ENCODE data around the gene PHOX2A.

- TF ChIP-seq CTCF (IDR thresholded peaks at IDR 0.05; ENCODE audit: insufficient read depth, low read length, poor library complexity, severe bottlenecking), result no peak
- TF ChIP-seq EZH2phosphoT487 (conservative IDR thresholded peaks at IDR 0.05; ENCODE audit: low read length), result no peak
Measured at GRCh38 chr11:72195518-72196270, 48.3 kb downstream of the PHOX2A start.

All from SU-DHL-6 (cell line).